Neural cell (in vitro differentiated cells): ENCODE results near the gene SGCD. TPM values are rescaled to one million over a fixed set of nuclear protein-coding genes. Genes with fewer than 3 reads are reported as not detected.

Source experiments
- H2AFZ ChIP-seq: fragments of 200-600, 300-800 bp; sonication (generic), shearing (Covaris generic); 2 replicates; pipeline ENCODE4 v1.6.0; 2014; ENCODE audit warnings: low read depth, mild to moderate bottlenecking, antibody characterized with exemption, low read length, moderate library complexity
- H3F3A ChIP-seq: fragments of 200-600 bp; shearing (Covaris generic); 2 replicates; pipeline ENCODE4 v1.6.1; 2016; ENCODE audit warnings: mild to moderate bottlenecking, moderate library complexity, mixed read lengths, antibody characterized with exemption, low read length; ENCODE audit not compliant: insufficient read depth, poor library complexity, severe bottlenecking
- H3K27ac ChIP-seq: fragments of 200-600, 300-800 bp; sonication (generic), shearing (Covaris generic); 2 replicates; pipeline ENCODE4 v1.5.1; 2014; ENCODE audit warnings: mild to moderate bottlenecking, low read length, moderate library complexity
- H3K27me3 ChIP-seq: fragments of 300-800, 200-600 bp; sonication (generic), shearing (Covaris generic); 2 replicates; pipeline ENCODE4 v1.6.0; 2014; ENCODE audit warnings: mild to moderate bottlenecking, low read depth, low read length, moderate library complexity; ENCODE audit not compliant: insufficient read depth
- H3K36me3 ChIP-seq: fragments of 300-800, 200-600 bp; sonication (generic), shearing (Covaris generic); 2 replicates; pipeline ENCODE4 v1.5.1; 2014; ENCODE audit warnings: mild to moderate bottlenecking, antibody characterized with exemption, low read length, moderate library complexity; ENCODE audit not compliant: insufficient read depth
- H3K4me2 ChIP-seq: fragments of 300-800, 200-600 bp; sonication (generic), shearing (Covaris generic); 2 replicates; pipeline ENCODE4 v1.6.0; 2014; ENCODE audit warnings: mild to moderate bottlenecking, low read length
- H3K4me3 ChIP-seq: fragments of 300-800, 200-600 bp; sonication (generic), shearing (Covaris generic); 2 replicates; pipeline ENCODE4 v1.5.1; 2014; ENCODE audit warnings: mild to moderate bottlenecking, low read length, moderate library complexity
- H3K79me2 ChIP-seq: fragments of 200-600 bp; shearing (Covaris generic); replicated peaks from 2 replicates; pipeline ENCODE4 v1.6.0; 2014; ENCODE audit warnings: mild to moderate bottlenecking, low read length, moderate library complexity; ENCODE audit not compliant: insufficient read depth
- H3K9ac ChIP-seq: fragments of 300-800, 200-600 bp; sonication (generic), shearing (Covaris generic); 2 replicates; pipeline ENCODE4 v1.6.1; 2016; ENCODE audit warnings: mild to moderate bottlenecking, low read length, mixed read lengths
- H3K9me2 ChIP-seq: fragments of 200-600 bp; shearing (Covaris generic); 2 replicates; pipeline ENCODE4 v1.6.1; 2016; ENCODE audit warnings: mild to moderate bottlenecking, low read length, mixed read lengths; ENCODE audit not compliant: insufficient read depth
- H3K9me3 ChIP-seq: fragments of 200-600, 300-800 bp; sonication (generic), shearing (Covaris generic); 2 replicates; pipeline ENCODE4 v1.6.1; 2016; ENCODE audit warnings: mild to moderate bottlenecking, mixed run types, low read length, moderate library complexity, mixed read lengths
- H4K20me1 ChIP-seq: fragments of 200-600 bp; shearing (Covaris generic); 2 replicates; pipeline ENCODE4 v1.6.1; 2016; ENCODE audit warnings: mild to moderate bottlenecking, mixed run types; ENCODE audit not compliant: insufficient read depth
- CTCF ChIP-seq: fragments of 450-650 bp; IDR thresholded peaks from 2 replicates; pipeline ENCODE4 v1.5.1; 2014; ENCODE audit warnings: antibody characterized with exemption, mild to moderate bottlenecking, moderate library complexity; ENCODE audit not compliant: poor library complexity, severe bottlenecking
- EP300 ChIP-seq: fragments of 450-650 bp; conservative IDR thresholded peaks from 2 replicates; pipeline ENCODE4 v1.6.1; 2014; ENCODE audit warnings: antibody characterized with exemption, mild to moderate bottlenecking, moderate library complexity; ENCODE audit not compliant: poor library complexity, severe bottlenecking
- EZH2 ChIP-seq: fragments of 200-600, 300-800 bp; shearing (Covaris generic), sonication (generic); IDR thresholded peaks from 2 replicates; pipeline ENCODE4 v1.6.1; 2014; ENCODE audit warnings: antibody characterized with exemption, low read length, borderline replicate concordance, mild to moderate bottlenecking; ENCODE audit not compliant: insufficient read depth, poor library complexity, severe bottlenecking
- MXI1 ChIP-seq: fragments of 450-650 bp; conservative IDR thresholded peaks from 2 replicates; pipeline ENCODE4 v1.6.1; 2014; ENCODE audit warnings: antibody characterized with exemption, mild to moderate bottlenecking; ENCODE audit not compliant: poor library complexity, severe bottlenecking
- POLR2AphosphoS5 ChIP-seq: IDR thresholded peaks from 2 replicates; pipeline ENCODE4 v1.6.1; 2012
- RAD21 ChIP-seq: fragments of 450-650 bp; conservative IDR thresholded peaks from 2 replicates; pipeline ENCODE4 v1.6.1; 2014; ENCODE audit warnings: antibody characterized with exemption, mild to moderate bottlenecking, moderate library complexity
- REST ChIP-seq: IDR thresholded peaks from 2 replicates; pipeline ENCODE4 v1.6.1; 2012; ENCODE audit warnings: borderline replicate concordance
- SMC3 ChIP-seq: fragments of 450-650 bp; conservative IDR thresholded peaks from 2 replicates; pipeline ENCODE4 v1.6.1; 2014; ENCODE audit warnings: antibody characterized with exemption, mild to moderate bottlenecking, moderate library complexity; ENCODE audit not compliant: poor library complexity
- TAF1 ChIP-seq: IDR thresholded peaks from 2 replicates; pipeline ENCODE4 v1.6.1; 2012; ENCODE audit warnings: low read depth
- polyA plus RNA-seq: library from polyadenylated mRNA; depleted of rRNA; stranded (reverse); fragments of >200 nt; gene quantifications from 2 replicates; pipeline ENCODE4 v1.2.3, GENCODE V29; 2014

SGCD gene
- polyA plus RNA-seq, 1 donor from 2014 or later: 3.4 TPM

- Histone ChIP-seq H3K27ac (no peak overlapping the region), H3K27me3 (no peaks in the 10 kb centered on the region), H3K4me3 (no peak overlapping the region), H3K9me3 (no peaks in the 10 kb centered on the region), H4K20me1 (no peaks in the 10 kb centered on the region), H2AFZ (no peak overlapping the region), H3K79me2 (no peaks in the 10 kb centered on the region), H3K36me3 (no peaks in the 10 kb centered on the region), H3K9ac (no peak overlapping the region), H3K4me2 (no peak overlapping the region), H3F3A (peaks cover 4% of the 10 kb centered on the region), H3K9me2 (no peaks in the 10 kb centered on the region)
- no peak for TF ChIP-seq TAF1
- TF ChIP-seq MXI1: no peak
- TF ChIP-seq REST: no peak
- no peak for TF ChIP-seq CTCF
- TF ChIP-seq EP300: no peak
- TF ChIP-seq EZH2: no peak
- TF ChIP-seq RAD21: no peak
- no peak for TF ChIP-seq SMC3
- no peak for TF ChIP-seq POLR2AphosphoS5
Measured at GRCh38 chr5:156677963-156678362, 351.0 kb downstream of the SGCD start.

- Histone ChIP-seq H3K27me3 (no peaks in the 10 kb centered on the region), H3K27ac (no peak overlapping the region), H2AFZ (no peak overlapping the region), H3K9me3 (no peaks in the 10 kb centered on the region), H3K79me2 (no peaks in the 10 kb centered on the region), H3K4me2 (no peak overlapping the region), H4K20me1 (no peaks in the 10 kb centered on the region), H3K9ac (no peak overlapping the region), H3F3A (peaks cover 4% of the 10 kb centered on the region), H3K4me3 (no peak overlapping the region), H3K9me2 (no peaks in the 10 kb centered on the region), H3K36me3 (no peaks in the 10 kb centered on the region)
- no peak for TF ChIP-seq MXI1
- no peak for TF ChIP-seq EP300
- TF ChIP-seq SMC3: no peak
- no peak for TF ChIP-seq REST
- no peak for TF ChIP-seq CTCF
- no peak for TF ChIP-seq TAF1
Measured at GRCh38 chr5:156678484-156678883, 351.5 kb downstream of the SGCD start.
